GM19035 (cell line): ENCODE data around the gene OGFR.

Experiments
- ATAC-seq: cut with Tn5 transposase; IDR thresholded peaks from one replicate; pipeline ENCODE4 v1.9.1; 2021; ENCODE audit not compliant: unreplicated experiment

Gene OGFR

DNA sequence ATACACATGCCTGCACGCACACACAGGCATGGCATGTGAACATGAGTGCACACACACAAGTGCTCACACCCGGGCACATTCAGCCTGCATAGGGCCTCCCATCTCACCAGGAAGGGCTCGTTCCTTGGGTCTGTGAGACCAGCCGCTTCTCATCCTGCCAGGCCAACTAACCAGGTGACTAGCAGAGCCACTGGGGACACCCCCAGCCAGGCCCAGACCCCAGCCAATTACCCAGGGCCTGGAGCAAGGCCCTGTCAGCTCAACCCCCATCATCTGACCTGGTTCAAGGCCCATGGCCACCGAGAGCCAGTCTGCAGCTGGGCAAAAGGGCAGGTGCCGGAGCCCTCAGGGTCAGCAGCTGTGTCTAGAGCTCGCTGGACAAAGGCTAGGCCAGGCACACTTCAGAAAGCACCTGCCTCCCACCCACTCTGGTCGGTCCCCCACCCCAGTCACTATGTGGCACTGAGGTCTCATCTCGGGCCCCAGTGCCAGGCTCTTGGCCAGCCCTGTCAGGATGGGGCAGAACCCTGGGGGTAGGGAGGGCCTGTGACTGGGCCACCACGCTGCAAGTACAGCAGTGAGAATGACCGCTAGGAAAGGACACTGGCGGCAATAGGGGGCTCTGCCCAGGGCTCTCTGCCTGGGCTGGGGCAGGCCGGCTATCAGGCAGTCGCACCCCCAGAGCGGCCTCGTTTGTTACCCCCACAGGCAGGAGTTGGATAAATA lies 35.1 kb upstream of the OGFR start:
- ATAC-seq, result no peak

DNA sequence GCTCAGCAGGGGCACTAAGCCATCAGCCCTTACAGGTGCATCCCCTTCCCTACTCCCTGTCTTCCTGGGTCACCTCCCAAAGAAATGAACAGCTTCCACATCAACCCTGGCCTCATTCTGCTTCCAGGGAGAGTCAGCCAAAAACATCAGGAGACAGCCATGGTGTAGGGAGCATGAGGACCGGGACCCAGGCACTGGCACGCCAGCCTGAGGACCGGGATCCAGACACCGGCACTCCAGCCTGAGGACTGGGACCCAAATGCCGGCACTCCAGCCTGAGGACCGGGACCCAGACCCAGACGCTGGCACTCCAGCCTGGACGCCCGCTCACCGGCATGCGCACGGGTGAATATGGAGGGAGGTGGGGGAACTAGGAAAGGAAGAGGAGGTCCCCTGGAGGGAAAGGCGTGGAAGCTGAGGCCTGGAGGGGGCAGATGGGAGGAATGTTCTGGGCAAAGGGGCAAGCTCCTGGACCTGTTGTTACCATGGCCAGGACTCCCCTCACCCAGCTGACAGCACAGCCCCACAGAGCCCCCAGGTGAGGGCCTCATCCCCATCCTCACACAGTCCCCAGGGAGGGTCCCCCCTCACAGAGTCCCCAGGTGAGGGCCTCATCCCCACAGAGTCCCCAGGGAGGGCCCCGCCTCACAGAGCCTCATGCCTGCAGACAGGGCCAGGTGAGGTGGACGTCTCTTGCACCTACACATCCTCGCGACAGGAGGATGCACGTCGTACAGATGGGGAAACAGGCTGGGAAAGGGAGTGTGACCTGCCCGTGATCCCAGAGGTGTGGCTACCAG lies 34.3 kb upstream of the OGFR start:
- ATAC-seq, result no peak

- no peak for ATAC-seq
Observed at GRCh38 chr20:62770916-62771315, 33.7 kb upstream of the OGFR start.

DNA sequence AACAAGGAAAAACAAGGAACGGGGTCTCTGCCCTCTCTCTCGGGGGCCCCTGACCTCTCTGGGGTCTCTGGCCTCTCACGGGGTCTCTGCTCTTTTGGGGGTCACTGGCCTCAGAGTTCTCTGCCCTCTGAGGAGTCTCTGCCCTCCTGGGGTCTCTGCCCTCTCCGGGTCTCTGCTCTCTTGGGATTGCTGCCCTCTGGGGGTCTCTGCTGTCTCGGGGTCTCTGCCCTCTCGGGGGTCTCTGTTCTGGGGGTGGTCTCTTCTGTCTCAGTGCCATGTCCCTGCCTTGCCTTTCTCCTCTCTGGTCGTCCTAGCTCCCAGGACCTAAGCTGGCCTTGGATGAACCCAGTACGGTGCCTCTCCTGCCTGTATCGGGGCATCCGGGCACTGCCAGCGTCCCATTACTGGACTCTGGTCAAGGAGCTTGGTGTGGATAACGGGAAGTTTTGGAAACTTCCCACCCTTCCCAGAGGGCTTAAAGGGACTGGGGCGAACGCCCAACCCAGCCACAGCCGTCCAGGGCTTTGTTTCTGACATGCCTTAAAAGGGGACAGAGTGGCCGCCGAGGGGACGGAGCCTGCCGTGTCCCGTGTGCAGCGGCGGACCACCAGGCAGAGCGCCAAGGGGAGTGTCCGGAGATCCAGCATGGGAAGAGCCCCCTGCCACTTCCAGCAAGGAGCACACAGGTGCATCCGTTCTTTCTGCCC lies 33.1 kb upstream of the OGFR start:
- ATAC-seq, result no peak

DNA sequence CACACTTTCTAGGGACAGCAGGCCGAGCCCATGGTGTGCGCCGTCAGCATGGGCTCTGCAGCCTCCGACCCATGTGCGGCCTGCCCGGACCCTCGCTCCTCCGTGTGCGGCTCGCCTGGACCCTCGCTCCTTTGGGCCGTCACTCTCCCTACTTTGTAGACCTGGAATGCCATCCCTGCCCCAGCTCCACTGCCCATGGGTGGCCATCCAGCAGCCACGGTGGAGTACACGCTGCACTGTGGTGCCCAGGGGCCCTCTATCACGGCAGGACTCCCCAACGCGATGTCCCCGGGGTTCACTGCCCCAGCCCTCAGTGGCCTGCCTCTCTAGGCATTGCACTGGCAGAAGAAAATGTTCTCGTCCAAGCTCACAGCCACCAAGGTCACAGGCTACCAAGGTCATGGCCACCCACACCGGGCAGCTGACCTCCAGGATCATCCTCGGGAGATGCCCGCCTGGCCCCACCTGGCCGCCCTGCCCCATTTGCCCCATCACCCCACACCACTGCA lies 32.5 kb upstream of the OGFR start:
- ATAC-seq, result no peak

GRCh38 chr20:62772619-62772989 lies 32.0 kb upstream of the OGFR start:
- ATAC-seq, result no peak

DNA sequence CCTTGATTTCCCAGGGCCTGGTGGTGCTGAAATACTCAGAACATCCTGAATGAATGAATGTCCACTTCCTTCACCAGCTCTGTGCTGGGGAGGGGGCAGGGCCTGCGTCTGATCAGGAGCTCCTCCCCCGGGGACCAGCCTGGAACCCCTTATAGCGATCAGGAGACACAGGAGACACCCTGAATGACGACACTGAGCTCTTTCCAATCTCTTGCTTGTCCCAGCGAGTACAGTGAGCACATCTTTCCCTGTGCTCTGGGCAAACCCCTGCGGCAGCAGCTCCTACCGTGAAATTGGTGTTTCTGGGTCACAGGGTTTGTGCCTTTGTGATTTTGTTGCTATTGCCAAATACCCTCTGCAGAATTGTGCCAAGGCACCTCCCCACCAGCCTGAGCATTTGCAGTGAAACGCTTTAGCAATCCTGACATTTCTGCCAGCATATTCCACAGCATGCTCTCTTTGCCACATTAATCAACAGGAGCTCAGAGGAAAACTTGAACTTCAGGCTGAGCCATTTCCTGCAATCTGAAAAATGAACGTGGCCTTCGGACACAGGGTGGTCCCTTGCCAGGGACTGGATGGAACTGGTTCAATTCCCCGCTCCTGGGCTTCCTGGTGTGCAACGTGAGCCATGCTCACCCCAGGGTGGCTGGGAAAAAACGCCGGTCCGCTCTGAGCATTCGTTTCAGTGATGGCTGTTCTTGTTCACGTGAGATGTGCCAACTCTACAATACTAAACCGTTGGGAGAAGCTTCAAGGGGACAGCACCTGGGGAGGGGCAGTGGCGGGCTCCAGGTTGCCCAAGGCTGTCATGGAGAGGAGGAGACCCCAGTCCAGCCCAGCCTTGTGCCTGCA lies 31.4 kb upstream of the OGFR start:
- no peak for ATAC-seq

GRCh38 chr20:62773845-62774714 lies 30.6 kb upstream of the OGFR start:
- ATAC-seq, result no peak

- ATAC-seq, result no peak
Observed at GRCh38 chr20:62774762-62775161, 29.9 kb upstream of the OGFR start.

GRCh38 chr20:62775206-62775605 lies 29.4 kb upstream of the OGFR start:
- ATAC-seq, result no peak

DNA sequence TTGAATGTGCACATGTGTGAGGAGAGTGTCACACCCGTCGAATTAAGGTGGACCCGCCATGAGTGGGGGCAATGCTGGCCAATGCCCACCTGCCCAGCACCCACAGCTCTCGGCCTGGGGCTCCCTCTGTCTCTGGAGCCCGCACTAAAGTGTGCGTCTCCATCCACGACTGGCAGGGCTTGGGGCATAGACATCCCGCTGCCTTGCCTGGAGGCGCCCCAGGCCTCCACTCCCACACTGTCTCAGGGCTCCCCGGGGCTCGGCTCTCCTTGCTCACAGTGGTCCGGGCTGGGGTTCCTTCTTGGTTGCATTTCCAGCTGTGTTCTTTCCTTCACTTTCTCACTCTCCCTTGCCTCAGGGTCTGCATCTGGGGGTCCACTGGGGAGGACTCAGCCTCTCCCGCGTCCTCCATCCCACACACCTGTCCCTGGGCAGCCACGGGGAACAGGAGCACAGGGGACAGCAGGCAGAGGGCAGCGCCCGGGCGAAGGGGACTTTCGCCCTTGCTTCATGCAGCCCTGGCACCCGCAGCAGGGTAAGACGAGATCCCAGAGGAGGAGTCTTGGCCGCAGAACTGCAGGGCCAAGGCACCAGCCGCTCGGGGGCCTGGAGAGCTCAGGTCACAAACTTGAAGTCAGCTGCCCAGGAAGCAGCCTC lies 28.5 kb upstream of the OGFR start:
- ATAC-seq, result no peak

GRCh38 chr20:62776692-62777527 lies 27.7 kb upstream of the OGFR start:
- no peak for ATAC-seq

DNA sequence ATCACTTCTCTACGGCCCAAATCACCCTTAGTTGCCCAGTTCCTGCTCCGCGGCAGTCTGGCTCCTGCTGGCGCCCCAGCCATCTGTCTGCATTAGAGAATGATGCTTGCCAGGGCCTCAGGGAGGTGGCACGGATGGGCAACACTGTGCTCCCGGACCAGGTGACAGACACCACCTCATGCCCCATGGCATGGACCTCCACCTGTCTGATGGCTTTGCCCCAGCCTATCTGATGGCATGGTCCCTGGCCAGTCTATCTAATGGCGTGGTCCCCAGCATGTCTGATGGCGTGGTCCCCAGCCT lies 27.2 kb upstream of the OGFR start:
- ATAC-seq, result no peak

DNA sequence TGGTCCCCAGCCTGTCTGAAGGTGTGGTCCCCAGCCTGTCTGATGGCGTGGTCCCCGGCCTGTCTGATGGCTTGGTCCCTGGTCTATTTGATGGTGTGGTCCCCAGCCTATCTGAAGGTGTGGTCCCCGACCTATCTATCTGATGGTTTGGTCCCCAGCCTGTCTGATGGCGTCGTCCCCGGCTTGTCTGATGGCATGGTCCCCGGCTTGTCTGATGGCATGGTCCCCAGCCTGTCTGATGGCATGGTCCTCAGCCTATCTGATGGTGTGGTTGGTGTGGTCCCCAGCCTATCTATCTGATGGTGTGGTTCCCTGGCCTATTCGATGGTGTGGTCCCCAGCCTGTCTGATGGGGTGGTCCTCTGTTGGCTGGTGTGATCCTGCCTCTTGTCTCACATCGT lies 26.6 kb upstream of the OGFR start:
- no peak for ATAC-seq

DNA sequence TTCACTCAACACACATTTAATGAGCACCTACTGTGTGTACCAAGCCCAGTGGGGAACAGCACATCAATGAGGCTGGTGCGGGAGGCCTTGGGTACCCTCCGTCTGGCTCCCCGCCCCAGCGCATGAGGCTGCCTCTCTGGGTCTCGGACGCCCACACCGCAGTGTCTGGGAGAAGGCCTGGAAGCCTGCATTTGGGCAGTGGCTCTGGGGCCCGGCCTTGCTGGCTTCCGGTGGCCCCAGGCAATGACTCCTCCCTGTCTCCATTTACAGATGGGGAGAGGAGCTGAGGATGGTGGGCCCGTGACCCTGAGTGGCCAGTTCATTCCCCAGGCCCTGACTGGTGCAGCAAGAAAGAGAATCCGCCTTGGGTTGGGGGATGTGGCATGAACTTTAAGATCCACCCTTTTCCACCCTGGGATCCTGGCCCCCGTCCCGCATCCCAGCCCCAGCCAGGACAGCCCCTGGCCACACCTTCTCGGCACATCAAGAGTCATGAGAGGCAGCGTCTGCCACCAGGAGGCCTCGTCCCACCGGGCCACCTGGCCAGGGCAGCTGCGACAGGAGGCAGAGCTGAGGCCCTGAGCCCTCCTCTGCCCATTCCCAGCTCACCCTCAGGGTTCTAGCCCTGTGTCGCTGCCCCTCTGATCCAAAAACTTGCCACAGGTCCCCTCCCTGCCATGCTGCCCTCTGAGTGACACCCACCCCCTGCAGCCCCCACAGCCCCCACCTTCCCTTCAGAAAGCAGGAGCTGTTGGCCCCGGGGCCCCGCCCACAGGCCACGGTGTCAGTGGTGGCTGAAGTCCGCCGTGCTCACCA lies 25.8 kb upstream of the OGFR start:
- no peak for ATAC-seq

- ATAC-seq, result no peak
Observed at GRCh38 chr20:62779417-62779685, 25.3 kb upstream of the OGFR start.

GRCh38 chr20:62780204-62780603 lies 24.4 kb upstream of the OGFR start:
- no peak for ATAC-seq

DNA sequence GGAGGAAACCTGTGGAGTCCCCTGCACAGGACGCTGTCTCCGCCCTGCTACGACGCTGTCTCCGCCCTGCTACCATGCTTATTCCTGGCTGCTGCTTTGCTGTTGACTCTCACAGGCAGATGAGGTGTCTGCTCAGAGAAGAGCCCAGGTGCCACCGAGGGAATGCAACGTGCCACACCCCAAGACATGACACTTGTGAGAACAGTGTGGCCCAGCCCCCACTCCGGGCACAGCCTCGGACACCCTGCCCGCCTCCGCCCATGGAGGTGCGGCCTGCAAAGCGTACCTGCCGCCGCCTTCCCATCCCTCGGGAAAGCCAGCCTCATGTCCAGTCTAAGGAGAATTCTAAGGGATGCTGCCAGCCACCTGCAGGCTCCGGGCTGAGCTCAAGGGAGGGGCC lies 23.9 kb upstream of the OGFR start:
- no peak for ATAC-seq
